ENCODE data around the gene SEPTIN14.
"Not testable (repeated sequence)": the region's sequence is repeated elsewhere in the genome, so short reads cannot be mapped to it uniquely, and the experiment has no call there.

SEPTIN14 gene

DNA sequence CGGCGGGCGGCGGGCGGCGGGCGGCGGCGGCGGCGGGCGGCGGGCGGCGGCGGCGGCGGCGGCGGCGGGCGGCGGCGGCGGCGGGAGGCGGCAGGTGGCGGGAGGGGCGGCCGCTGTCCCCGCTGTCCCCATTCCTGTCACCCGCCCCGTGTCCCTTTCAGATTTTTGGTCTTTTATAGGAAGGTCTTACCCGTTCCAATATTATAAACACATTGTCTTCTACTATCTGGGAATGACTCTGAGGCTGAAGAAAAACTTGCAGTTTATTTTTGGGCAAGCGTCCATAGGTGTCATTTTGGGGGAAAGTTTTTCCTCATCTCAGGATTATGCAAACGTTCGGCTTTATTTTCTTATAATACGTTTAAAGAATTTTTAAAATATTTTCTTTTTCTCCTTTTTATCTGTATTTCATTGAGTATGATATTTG is 25.3 kb upstream of the SEPTIN14 start:
- Histone ChIP-seq H3K4me3 (ENCODE audit: control insufficient read depth in 1 of 7, extremely low read depth in 1 of 7, insufficient read depth in 4 of 7, low read depth in 2 of 7, low read length in 6 of 7) (peak overlapping the region in 6 of 7 experiments; percentile 68 to 94 (median 84)), H3K36me3 (ENCODE audit: control insufficient read depth in 4 of 4, insufficient read depth in 4 of 4, low read length in 3 of 4) (no peaks in the 10 kb centered on the region), H3K27me3 (replicated peaks in 2 of 5; ENCODE audit: control insufficient read depth in 4 of 5, insufficient read depth in 5 of 5, low read length in 4 of 5) (no peaks in the 10 kb centered on the region), H3K4me1 (ENCODE audit: control extremely low read depth in 1 of 4, control insufficient read depth in 4 of 4, insufficient read depth in 4 of 4, low read length in 3 of 4) (peaks cover 0 to 7% (median 5%) of the 10 kb centered on the region in 4 experiments), H3K9me3 (ENCODE audit: control extremely low read depth in 1 of 5, control insufficient read depth in 4 of 5, insufficient read depth in 2 of 5, low read depth in 1 of 5, low read length in 4 of 5) (no peaks in the 10 kb centered on the region), H3K27ac (ENCODE audit: insufficient read depth in 1 of 2, low read depth in 1 of 2, low read length in 2 of 2, poor library complexity in 1 of 2, severe bottlenecking in 2 of 2) (peak overlapping the region in 1 of 2 experiments; percentile 40)
- peak in 2 of 3 donors; percentile 8 to 17 for DNase-seq
- ChIA-PET CTCF (no interaction called here), POLR2A (no interaction called here)
- 0% methylated on average over 3 of the region's 38 CpGs for WGBS (ENCODE audit: insufficient coverage)

DNA sequence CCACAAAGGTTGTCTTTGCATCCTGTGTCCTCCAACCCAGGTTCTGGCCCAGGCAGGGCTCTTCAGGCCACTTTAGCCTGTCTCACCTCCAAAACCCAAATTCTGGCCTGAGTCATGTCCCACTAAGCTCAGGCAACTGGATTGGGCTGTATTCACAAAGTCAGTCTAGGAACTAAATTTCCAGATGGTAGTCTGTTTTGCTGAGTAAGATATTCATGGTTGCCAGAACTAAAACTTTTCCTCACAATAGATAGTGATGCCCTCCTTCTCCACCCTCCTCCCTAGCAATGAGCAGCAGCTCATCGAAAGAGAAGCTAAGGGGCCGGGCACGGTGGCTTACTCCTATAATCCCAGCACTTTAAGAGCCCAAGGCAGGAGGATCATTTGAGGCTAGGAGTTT is 21.8 kb upstream of the SEPTIN14 start:
- no peak overlapping the region for H3K27ac ChIP-seq (ENCODE audit: insufficient read depth in 1 of 2, low read depth in 1 of 2, low read length in 2 of 2, poor library complexity in 1 of 2, severe bottlenecking in 2 of 2)

DNA sequence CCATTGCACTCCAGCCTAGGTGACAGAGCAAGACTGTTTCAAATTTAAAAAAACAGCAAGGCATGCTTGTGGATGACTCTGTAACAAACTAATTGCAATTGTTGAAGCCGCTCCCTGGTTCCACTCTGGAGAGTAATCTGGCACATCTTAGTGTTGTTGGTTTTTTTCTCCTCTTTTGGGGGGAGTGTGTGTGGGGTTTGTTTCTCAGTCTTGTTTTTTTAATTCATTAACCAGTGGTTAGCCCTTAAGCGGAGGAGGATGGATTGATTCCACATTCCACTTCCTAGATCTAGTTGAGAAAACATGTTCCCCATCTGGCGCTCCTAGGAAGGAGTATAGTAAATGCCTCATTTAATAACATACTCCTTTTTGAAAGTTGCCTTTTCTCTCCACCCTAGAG is 16.1 kb upstream of the SEPTIN14 start:
- Histone ChIP-seq H3K27me3 (replicated peaks in 2 of 5; ENCODE audit: control insufficient read depth in 4 of 5, insufficient read depth in 5 of 5, low read length in 4 of 5) (peaks cover 0 to 2% (median 0%) of the 10 kb centered on the region in 5 experiments), H3K36me3 (ENCODE audit: control insufficient read depth in 4 of 4, insufficient read depth in 4 of 4, low read length in 3 of 4) (no peaks in the 10 kb centered on the region), H3K27ac (ENCODE audit: insufficient read depth in 1 of 2, low read depth in 1 of 2, low read length in 2 of 2, poor library complexity in 1 of 2, severe bottlenecking in 2 of 2) (no peak overlapping the region), H3K9me3 (ENCODE audit: control extremely low read depth in 1 of 5, control insufficient read depth in 4 of 5, insufficient read depth in 2 of 5, low read depth in 1 of 5, low read length in 4 of 5) (no peaks in the 10 kb centered on the region), H3K4me1 (ENCODE audit: control extremely low read depth in 1 of 4, control insufficient read depth in 4 of 4, insufficient read depth in 4 of 4, low read length in 3 of 4) (no peaks in the 10 kb centered on the region), H3K4me3 (ENCODE audit: control insufficient read depth in 1 of 7, extremely low read depth in 1 of 7, insufficient read depth in 4 of 7, low read depth in 2 of 7, low read length in 6 of 7) (no peak overlapping the region)
- POLR2A ChIA-PET, result no interaction called here
- CTCF ChIA-PET, result no interaction called here
- no peak for DNase-seq
- no CpG with 5 or more reads among the region's 3 CpGs for WGBS (ENCODE audit: insufficient coverage)

More for the DNA sequence above, 21.8 kb upstream of the SEPTIN14 start:
- WGBS (ENCODE audit: insufficient coverage), result 100% methylated on average over 1 of the region's 3 CpGs
- Histone ChIP-seq H3K36me3 (ENCODE audit: control insufficient read depth in 4 of 4, insufficient read depth in 4 of 4, low read length in 3 of 4) (no peaks in the 10 kb centered on the region), H3K27me3 (replicated peaks in 2 of 5; ENCODE audit: control insufficient read depth in 4 of 5, insufficient read depth in 5 of 5, low read length in 4 of 5) (peaks cover 0 to 2% (median 0%) of the 10 kb centered on the region in 5 experiments), H3K4me3 (ENCODE audit: control insufficient read depth in 1 of 7, extremely low read depth in 1 of 7, insufficient read depth in 4 of 7, low read depth in 2 of 7, low read length in 6 of 7) (no peak overlapping the region), H3K4me1 (ENCODE audit: control extremely low read depth in 1 of 4, control insufficient read depth in 4 of 4, insufficient read depth in 4 of 4, low read length in 3 of 4) (peaks cover 0 to 7% (median 5%) of the 10 kb centered on the region in 4 experiments), H3K9me3 (ENCODE audit: control extremely low read depth in 1 of 5, control insufficient read depth in 4 of 5, insufficient read depth in 2 of 5, low read depth in 1 of 5, low read length in 4 of 5) (no peaks in the 10 kb centered on the region)
- CTCF ChIA-PET, result no interaction called here
- POLR2A ChIA-PET, result no interaction called here
- DNase-seq, result no peak

DNA sequence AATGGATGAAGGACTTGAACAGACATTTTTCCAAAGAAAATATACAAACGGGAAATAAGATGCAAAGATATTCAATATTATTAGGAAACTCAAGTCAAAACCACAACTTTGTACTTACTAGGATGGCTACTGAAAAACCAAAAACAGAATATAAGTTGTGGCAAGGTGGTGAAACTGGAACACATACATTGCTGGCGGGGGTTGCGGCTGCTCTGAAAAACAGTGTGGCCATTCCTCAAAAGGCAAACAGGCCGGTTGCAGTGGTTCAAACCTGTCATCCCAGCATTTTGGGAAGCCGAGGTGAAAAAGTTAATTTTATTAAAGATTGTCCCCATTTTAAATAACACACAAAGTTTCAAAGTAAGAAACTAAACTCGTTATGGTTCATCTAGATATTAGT is 14.8 kb upstream of the SEPTIN14 start:
- no peaks in the 10 kb centered on the region for H3K9me3 ChIP-seq (ENCODE audit: control extremely low read depth in 1 of 5, control insufficient read depth in 4 of 5, insufficient read depth in 2 of 5, low read depth in 1 of 5, low read length in 4 of 5)
- no peak overlapping the region for H3K27ac ChIP-seq (ENCODE audit: insufficient read depth in 1 of 2, low read depth in 1 of 2, low read length in 2 of 2, poor library complexity in 1 of 2, severe bottlenecking in 2 of 2)
- 100% methylated on average over 4 of the region's 6 CpGs for WGBS (ENCODE audit: insufficient coverage)
- peaks cover 0 to 2% (median 0%) of the 10 kb centered on the region in 5 experiments for H3K27me3 ChIP-seq (replicated peaks in 2 of 5; ENCODE audit: control insufficient read depth in 4 of 5, insufficient read depth in 5 of 5, low read length in 4 of 5)
- CTCF ChIA-PET, result no interaction called here
- H3K4me1 ChIP-seq (ENCODE audit: control extremely low read depth in 1 of 4, control insufficient read depth in 4 of 4, insufficient read depth in 4 of 4, low read length in 3 of 4), result no peaks in the 10 kb centered on the region
- H3K4me3 ChIP-seq (ENCODE audit: control insufficient read depth in 1 of 7, extremely low read depth in 1 of 7, insufficient read depth in 4 of 7, low read depth in 2 of 7, low read length in 6 of 7), result no peak overlapping the region
- H3K36me3 ChIP-seq (ENCODE audit: control insufficient read depth in 4 of 4, insufficient read depth in 4 of 4, low read length in 3 of 4), result no peaks in the 10 kb centered on the region
- POLR2A ChIA-PET, result no interaction called here
- no peak for DNase-seq

DNA sequence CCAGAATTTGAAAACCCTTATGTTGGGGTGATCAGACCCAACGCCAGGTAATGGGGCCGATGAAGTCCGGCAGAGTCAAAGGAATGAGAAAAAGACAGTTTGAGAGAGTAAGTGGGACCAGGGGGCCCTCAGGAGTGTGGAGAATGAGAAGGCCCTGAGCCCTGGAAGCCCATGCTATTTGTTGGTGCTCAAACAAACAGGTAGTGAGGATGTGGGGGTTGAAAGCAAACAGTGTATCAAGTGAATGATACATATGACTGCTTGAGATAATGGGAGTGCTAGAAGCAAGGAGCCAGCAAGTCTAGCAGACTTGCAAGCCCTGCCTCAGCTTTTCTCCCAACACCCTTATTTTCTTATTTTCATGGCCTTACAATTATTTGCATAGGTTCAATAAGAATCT is 11.2 kb upstream of the SEPTIN14 start:
- POLR2A ChIA-PET, result no interaction called here
- Histone ChIP-seq H3K4me3 (ENCODE audit: control insufficient read depth in 1 of 7, extremely low read depth in 1 of 7, insufficient read depth in 4 of 7, low read depth in 2 of 7, low read length in 6 of 7) (no peak overlapping the region), H3K36me3 (ENCODE audit: control insufficient read depth in 4 of 4, insufficient read depth in 4 of 4, low read length in 3 of 4) (no peaks in the 10 kb centered on the region), H3K27me3 (replicated peaks in 2 of 5; ENCODE audit: control insufficient read depth in 4 of 5, insufficient read depth in 5 of 5, low read length in 4 of 5) (no peaks in the 10 kb centered on the region), H3K9me3 (ENCODE audit: control extremely low read depth in 1 of 5, control insufficient read depth in 4 of 5, insufficient read depth in 2 of 5, low read depth in 1 of 5, low read length in 4 of 5) (peaks cover 0 to 3% (median 0%) of the 10 kb centered on the region in 5 experiments), H3K4me1 (ENCODE audit: control extremely low read depth in 1 of 4, control insufficient read depth in 4 of 4, insufficient read depth in 4 of 4, low read length in 3 of 4) (no peaks in the 10 kb centered on the region), H3K27ac (ENCODE audit: insufficient read depth in 1 of 2, low read depth in 1 of 2, low read length in 2 of 2, poor library complexity in 1 of 2, severe bottlenecking in 2 of 2) (no peak overlapping the region)
- CTCF ChIA-PET, result no interaction called here
- 96% methylated on average over 3 of the region's 3 CpGs for WGBS (ENCODE audit: insufficient coverage)
- no peak for DNase-seq

DNA sequence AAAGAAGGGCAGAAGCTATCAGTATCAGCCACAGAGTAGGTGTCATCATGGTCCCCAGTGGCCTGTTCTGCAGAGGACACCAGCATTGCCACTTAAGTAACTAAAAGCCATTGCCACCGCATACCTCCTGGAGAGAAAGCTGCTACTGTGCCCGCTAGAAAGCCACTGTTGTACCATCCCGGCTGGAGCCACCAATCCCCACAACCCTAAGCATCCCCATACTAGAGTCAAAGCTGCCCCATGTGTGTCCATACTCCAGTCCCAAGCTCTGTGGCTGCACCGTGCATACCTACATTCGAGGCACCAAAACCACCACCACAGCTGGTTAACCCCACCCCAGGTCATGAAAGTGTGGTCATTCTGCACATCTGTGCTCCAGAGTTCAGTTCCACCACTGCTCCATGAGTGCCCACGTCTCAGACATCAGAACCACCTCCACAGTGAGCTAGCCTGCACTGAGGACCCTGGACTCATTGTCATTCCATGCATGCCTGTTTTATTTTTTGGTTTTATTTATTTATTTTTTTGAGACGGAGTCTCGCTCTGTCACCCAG is 9.5 kb upstream of the SEPTIN14 start:
- DNase-seq, result no peak
- Histone ChIP-seq H3K4me3 (ENCODE audit: control insufficient read depth in 1 of 7, extremely low read depth in 1 of 7, insufficient read depth in 4 of 7, low read depth in 2 of 7, low read length in 6 of 7) (no peak overlapping the region), H3K27ac (ENCODE audit: insufficient read depth in 1 of 2, low read depth in 1 of 2, low read length in 2 of 2, poor library complexity in 1 of 2, severe bottlenecking in 2 of 2) (no peak overlapping the region), H3K27me3 (replicated peaks in 2 of 5; ENCODE audit: control insufficient read depth in 4 of 5, insufficient read depth in 5 of 5, low read length in 4 of 5) (no peaks in the 10 kb centered on the region), H3K9me3 (ENCODE audit: control extremely low read depth in 1 of 5, control insufficient read depth in 4 of 5, insufficient read depth in 2 of 5, low read depth in 1 of 5, low read length in 4 of 5) (peaks cover 0 to 3% (median 0%) of the 10 kb centered on the region in 5 experiments), H3K36me3 (ENCODE audit: control insufficient read depth in 4 of 4, insufficient read depth in 4 of 4, low read length in 3 of 4) (no peaks in the 10 kb centered on the region), H3K4me1 (ENCODE audit: control extremely low read depth in 1 of 4, control insufficient read depth in 4 of 4, insufficient read depth in 4 of 4, low read length in 3 of 4) (no peaks in the 10 kb centered on the region)
- CTCF ChIA-PET, result no interaction called here
- POLR2A ChIA-PET, result no interaction called here
- 93% methylated on average over 8 of the region's 8 CpGs for WGBS (ENCODE audit: insufficient coverage)

DNA sequence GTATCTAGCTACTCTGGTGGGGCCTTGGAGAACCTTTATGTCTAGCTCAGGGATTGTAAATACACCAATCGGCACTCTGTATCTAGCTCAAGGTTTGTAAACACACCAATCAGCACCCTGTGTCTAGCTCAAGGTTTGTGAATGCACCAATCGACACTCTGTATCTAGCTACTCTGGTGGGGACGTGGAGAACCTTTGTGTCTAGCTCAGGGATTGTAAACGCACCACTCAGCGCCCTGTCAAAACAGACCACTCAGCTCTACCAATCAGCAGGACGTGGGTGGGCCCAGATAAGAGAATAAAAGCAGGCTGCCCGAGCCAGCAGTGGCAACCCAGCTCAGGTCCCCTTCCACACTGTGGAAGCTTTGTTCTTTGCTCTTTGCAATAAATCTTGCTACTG is 6.4 kb upstream of the SEPTIN14 start:
- H3K27ac ChIP-seq (ENCODE audit: insufficient read depth in 1 of 2, low read depth in 1 of 2, low read length in 2 of 2, poor library complexity in 1 of 2, severe bottlenecking in 2 of 2); H3K4me3 ChIP-seq (ENCODE audit: control insufficient read depth in 1 of 7, extremely low read depth in 1 of 7, insufficient read depth in 4 of 7, low read depth in 2 of 7, low read length in 6 of 7); DNase-seq; H3K27me3 ChIP-seq (replicated peaks in 2 of 5; ENCODE audit: control insufficient read depth in 4 of 5, insufficient read depth in 5 of 5, low read length in 4 of 5); H3K4me1 ChIP-seq (ENCODE audit: control extremely low read depth in 1 of 4, control insufficient read depth in 4 of 4, insufficient read depth in 4 of 4, low read length in 3 of 4); H3K9me3 ChIP-seq (ENCODE audit: control extremely low read depth in 1 of 5, control insufficient read depth in 4 of 5, insufficient read depth in 2 of 5, low read depth in 1 of 5, low read length in 4 of 5); POLR2A ChIA-PET; H3K36me3 ChIP-seq (ENCODE audit: control insufficient read depth in 4 of 4, insufficient read depth in 4 of 4, low read length in 3 of 4); CTCF ChIA-PET: not testable (repeated sequence)
- 100% methylated on average over 4 of the region's 7 CpGs for WGBS (ENCODE audit: insufficient coverage)

All from common myeloid progenitor, CD34-positive (primary cell).